Effector CD4-positive, alpha-beta T cell (primary cell): ENCODE results near the gene B4GALNT3.

Source experiments
- DNase-seq: peaks from one replicate; pipeline ENCODE4 v3.0.0-alpha.2; 2020

Gene B4GALNT3

GRCh38 chr12:578748-579419, 119.1 kb downstream of the B4GALNT3 start:
- DNase-seq, result no peak

DNA sequence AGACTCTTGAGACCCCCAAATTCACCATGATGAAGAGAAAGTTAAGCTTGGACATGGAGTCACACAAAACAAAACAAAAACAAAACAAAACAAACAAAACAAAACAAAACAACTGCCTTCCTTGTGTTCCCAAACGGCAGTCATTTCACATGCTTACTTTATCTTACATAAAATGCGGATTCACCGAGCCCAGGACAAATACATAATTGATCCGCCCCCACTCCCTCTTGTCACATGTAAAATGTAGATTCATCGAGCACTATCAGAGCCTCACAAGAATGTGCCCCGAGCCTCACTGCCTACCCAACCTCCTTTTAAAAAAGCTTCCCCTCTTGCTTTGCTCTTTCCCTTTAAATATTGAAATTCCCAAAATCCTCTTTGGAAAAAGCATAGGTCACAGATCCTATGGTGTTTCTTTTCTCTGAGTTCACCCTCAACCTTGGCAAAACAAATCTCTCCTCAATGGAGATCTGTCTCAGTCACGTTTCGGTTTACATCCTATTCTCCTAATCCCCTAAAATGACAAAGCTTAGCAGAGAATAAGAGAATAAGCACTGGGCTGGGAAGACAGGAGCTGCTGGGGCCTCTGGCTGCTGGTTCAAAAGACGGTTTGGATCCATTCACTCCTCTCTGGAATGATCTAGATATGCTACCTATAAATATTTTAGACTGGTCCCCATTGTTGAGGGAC, 119.8 kb downstream of the B4GALNT3 start:
- no peak for DNase-seq

GRCh38 chr12:580813-581212, 121.1 kb downstream of the B4GALNT3 start:
- DNase-seq, result no peak

- DNase-seq, result no peak
These were observed 121.6 kb downstream of the B4GALNT3 start for GRCh38 chr12:581321-581720.

GRCh38 chr12:581746-582145, 122.0 kb downstream of the B4GALNT3 start:
- DNase-seq, result no peak

DNA sequence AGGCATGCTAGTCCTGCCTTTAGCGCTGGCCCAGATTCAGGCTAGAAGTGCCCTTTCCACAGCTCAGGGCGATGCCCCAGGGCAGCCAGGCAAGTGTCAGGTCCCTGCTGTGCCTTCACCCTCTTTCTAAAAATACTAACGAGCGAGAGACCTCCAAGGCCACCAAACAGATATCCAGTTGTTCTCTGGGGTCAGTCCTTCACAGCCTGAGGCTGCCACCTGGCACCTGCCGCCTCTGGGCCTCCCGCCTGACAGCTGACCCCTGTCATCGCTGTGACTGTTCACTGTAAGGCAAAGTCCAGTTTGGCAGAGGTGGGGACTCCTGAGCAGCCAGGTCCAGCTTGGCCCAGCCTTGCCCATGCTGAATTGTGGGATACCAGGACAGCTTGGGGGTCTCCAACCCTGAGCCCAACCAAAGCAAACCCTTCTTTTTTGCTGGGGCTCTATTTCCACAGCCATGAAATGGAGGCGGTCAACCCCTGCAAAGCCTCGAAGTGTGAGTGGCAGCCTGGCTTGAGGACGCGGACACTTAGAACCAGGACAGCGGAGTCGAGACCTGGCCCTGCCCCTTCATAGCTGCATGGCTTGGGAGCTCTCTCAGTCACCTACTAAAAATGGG, 123.6 kb downstream of the B4GALNT3 start:
- no peak for DNase-seq

DNA sequence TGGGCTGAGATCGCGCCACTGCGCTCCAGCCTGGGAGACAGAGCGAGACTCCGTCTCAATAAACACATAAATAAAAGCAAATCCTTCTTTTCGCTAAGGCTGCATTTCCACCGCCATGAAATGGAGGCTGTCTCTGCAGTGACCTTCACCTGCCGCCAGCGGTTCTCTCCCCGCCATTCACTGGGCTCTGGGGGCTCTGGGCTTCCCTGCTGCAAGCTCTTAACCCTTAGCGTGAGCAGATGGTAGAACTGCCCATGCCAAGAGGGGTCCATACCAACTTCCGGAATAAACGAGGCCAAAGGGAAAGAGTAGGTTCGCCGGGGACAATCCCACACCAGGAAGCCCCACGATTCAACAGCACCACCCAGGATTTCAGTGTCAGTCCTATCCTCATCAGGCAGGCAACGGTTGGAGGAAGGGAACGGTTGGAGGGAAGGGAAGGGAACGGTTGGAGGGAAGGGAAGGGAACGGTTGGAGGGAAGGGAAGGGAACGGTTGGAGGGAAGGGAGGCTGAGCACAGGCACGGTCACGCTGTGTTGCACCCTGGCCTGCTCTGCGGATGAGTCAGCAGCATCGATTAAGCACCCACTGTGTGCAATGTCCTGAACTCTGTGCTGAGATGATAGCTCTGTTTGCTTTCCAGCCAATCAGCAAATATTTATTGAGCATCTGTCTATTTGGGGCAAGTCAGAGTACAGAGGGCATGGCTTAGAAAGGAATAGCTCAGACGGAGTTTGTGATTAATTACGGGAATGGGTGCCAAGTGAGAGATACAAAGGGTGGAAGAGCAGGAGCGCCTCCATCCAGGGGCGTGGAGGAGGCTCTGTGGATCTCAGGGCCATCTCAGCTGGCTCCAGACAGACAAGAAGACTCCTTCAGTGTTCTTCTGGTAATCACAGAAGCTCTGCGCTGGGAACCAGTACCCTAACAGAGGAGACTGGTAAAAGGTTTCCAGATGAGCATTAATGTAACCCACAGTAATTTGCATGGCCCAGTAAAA, 125.6 kb downstream of the B4GALNT3 start:
- DNase-seq, result no peak

DNA sequence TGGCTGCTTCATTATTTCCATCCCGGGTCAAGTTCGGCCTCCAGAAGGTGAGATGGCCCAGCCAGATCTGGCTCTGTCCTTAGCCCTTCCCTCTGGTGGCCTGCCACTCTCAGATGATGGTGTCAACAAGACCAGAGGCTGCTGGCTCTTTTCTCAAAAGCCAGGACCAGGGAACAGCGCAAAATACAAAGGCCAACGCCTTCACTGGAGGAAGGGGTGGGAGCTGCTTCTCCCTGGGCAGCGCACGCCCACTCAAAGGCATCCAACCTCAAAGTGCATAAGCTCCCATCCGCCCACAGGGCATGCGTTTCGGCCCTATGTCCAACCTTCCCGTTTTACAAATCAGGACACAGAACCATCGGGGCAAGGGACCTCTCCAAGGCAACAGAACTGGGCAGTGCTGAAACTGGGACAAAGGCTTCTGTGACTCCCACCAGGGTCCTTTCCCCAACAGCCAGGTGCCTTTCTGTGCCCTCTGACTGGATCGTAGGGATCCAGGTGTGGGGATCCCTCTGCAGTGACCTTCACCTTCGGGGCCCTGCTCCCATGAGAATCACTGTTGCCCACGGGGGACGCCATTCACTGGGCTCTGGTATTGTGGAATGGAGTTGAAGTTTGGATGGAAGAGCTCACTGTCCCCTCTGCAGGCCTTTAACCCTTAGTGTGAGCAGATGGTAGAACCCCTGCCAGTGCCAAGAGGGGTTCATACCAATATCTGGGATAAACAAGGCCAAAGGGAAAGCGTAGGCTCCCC, 126.8 kb downstream of the B4GALNT3 start:
- DNase-seq, result no peak

- DNase-seq, result no peak
These were observed 127.6 kb downstream of the B4GALNT3 start for GRCh38 chr12:587132-588023.

GRCh38 chr12:588024-588322, 128.2 kb downstream of the B4GALNT3 start:
- DNase-seq, result no peak

DNA sequence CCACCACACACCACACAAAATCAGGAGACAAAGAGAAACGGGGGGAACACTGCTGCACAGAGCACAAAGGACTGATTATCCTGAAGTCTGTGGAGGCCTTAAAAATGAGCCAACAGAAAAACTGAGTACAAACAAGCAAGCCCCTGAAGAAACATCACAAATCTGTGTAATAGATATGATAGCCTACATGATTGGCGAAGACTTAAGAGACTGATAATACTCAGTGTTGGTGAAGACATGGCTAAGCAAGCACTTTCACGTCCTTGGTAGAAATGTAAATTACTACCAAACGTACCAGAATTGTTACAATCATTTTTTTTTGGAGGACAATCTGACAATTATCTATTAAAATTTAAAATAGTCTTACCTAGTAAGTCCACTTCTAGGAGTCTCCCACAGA, 128.9 kb downstream of the B4GALNT3 start:
- DNase-seq, result no peak

GRCh38 chr12:590206-590750, 130.5 kb downstream of the B4GALNT3 start:
- no peak for DNase-seq

GRCh38 chr12:591167-592023, 131.7 kb downstream of the B4GALNT3 start:
- DNase-seq, result no peak

DNA sequence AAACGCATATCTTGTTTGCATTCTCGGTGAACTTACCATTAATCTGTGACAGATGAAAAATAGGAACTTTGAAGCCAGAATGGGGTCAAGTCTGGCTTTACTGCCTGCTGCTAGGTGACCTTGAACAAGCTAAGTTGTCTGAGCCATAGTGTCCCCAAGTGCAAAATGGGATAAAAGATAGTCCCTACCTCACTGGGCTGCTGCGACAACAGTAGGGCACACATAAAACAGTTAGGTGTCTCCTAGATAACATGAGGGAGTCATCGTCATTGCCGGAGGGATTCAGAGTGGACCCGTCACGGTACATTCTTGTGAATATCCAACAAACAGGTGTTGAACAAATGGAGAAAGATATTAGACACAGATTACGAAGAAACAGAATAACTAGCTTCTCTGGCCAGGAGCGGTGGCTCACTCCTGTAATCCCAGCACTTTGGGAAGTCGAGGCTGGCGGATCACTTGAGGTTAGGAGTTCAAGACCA, 132.3 kb downstream of the B4GALNT3 start:
- DNase-seq, result no peak

DNA sequence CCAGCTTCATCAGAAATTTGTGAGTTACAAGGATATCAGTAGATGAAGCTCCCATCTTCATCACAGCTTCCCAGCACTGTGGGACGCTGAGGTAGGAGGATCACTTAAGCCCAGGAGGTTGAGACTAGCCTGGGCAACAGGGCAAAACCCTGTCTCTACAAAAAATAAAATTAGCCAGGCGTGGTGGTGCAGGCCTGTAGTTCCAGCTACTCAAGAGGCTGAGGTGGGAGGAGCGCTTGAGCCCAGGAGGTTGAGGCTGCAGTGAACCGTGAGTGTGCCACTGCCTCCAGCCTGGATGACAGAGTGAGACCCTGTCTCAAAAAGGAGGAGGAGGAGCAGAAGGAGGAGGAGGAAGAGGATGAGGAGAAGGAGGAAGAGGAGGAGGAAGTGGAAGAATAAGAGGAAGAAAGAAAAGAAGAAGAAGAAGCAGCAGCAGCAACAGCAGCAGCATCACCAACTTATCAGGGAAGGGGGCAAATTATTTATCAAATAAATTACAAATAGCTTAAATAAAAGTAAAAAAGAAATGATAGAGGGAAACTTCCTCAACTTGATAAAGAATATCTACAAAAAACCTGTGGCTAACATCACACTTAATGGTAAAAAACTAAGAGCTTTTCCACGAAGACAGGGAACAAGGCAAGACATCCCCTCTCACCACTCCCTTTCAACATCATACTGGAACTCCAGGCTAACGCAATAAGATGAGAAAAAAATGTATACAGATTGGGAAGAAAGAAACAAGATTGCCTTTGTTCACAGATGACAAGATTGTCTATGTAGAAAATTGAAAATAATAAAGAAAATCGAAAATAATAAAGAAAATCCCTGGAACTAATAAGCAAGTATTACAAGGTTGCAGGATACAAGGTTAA, 133.9 kb downstream of the B4GALNT3 start:
- no peak for DNase-seq

GRCh38 chr12:597926-598568, 138.3 kb downstream of the B4GALNT3 start:
- DNase-seq, result no peak

- no peak for DNase-seq
These were observed 140.0 kb downstream of the B4GALNT3 start for GRCh38 chr12:599756-600155.
